GM19455 (cell line): ENCODE results near the gene OR8K5.
"Not testable (repeated sequence)": the region's sequence is repeated elsewhere in the genome, so short reads cannot be mapped to it uniquely, and the experiment has no call there.

Source experiments
- ATAC-seq: cut with Tn5 transposase; IDR thresholded peaks from one replicate; pipeline ENCODE4 v1.9.1; 2021; ENCODE audit not compliant: unreplicated experiment

Gene OR8K5

GRCh38 chr11:56160217-56160616 lies at the start of gene OR8K5:
Gene OR8K5 (minus strand): TSS chr11:56160317. CDS start chr11:56160317, 0 bp downstream.
- no peak for ATAC-seq

DNA sequence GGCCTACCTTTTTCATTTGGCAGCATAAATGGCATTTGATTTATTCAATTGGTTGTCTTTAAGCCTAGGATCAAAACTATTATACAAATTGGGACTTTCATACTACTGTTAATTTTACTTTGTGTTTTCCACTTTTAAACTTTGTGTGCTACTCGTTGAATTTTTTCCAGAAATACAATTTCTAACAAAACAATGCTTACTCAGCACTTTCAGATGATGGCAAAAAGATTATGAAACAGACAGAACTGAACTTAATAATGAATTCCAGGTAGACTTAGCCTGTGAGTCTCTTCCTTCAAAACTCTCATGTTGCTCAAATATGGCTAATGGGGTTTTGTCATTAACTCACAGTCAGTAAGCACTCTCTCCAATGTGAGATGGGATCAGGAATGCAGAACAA lies 47.7 kb upstream of the OR8K5 start:
- no peak for ATAC-seq

GRCh38 chr11:56197367-56197766 lies 37.2 kb upstream of the OR8K5 start:
- no peak for ATAC-seq

DNA sequence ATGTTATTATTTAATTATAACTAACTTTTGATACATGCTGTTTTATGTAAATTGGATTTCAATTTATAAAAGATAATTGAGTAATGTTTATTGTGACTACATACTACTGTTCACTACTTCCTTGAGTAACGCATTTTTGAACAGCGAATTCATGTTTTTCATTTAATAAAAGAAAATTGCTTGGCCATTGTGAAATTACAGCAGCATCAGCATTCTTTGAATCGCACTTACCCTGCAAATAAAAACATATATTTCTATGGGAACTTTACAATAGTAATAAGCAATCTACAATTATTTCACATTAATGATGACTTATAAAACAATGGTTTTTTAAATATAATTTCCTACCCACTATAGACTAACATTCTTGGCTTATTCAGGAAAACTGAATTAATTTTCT lies 36.6 kb upstream of the OR8K5 start:
- ATAC-seq, result no peak

DNA sequence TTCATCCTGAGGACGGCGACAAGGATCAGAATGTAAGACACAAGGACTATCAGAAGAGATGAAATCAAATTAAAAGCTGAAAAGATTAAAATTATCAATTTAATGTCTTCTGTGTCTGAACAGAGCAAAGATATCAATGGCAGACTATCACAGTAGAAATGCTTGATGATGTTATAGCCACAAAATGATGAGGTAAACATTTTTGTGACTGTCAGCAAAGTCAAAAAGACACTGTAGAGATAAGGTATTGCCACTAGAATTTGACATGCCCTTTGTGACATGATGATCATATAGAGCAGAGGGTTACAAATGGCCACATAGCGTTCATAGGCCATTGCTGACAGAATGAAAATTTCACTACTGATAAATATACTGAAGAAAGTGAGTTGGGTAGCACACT lies 28.5 kb upstream of the OR8K5 start:
- no peak for ATAC-seq

DNA sequence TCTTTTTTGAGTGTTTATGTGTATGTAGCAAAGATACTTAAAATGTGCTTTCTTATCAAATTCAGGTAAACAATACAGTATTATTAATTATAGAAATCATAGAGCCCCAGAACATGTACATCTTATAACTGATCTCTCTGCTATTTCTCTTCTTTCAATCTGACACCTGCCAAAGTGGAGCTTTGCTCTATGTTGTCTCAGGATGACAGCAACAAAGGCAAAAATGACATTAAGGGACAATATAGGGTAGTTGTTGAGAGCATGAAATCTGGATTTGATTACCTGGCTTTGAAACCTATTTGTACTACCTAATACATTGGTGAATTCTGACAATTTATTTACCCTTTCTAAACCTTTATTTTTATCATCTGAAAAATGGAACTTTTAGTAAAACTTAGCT lies 23.3 kb upstream of the OR8K5 start:
- ATAC-seq, result no peak

- ATAC-seq, result no peak
Observed at GRCh38 chr11:56176318-56176717, 16.2 kb upstream of the OR8K5 start, which contains the start of gene OR5J2. Gene OR5J2 (plus strand): TSS chr11:56176618. CDS start chr11:56176618, 0 bp downstream.

DNA sequence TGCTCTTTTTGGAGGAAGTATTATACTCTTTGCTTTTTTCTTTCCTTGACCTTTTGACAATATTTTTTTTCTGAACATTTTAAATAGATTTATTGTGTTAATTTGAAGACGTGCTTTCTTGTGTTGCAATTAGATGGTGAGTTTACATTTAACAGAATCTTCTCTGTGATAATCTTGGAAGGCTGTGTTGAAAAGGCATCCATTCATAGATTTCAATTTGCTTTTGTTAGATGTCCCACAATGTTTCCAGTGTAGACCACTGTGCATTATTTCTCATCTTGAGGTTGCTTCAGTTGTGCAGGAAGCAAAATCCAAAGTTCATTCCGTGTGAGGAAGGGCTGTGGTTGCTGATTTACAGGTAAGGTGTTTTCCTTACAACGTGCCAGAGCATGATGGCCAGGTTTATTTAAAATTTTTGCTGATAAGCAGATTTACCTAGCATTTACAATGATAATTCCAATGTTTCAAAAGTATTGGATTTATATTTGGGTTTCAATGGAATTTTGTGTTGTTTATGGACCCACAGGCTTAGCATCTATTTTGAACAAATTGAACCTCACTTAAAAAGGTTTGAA lies 12.2 kb upstream of the OR8K5 start:
- ATAC-seq, result no peak

GRCh38 chr11:56163804-56164203 lies 3.7 kb upstream of the OR8K5 start:
- no peak for ATAC-seq

- ATAC-seq, result no peak
Observed at GRCh38 chr11:56152333-56152732, 7.8 kb downstream of the OR8K5 start.

- ATAC-seq, result no peak
Observed at GRCh38 chr11:56151376-56151775, 8.7 kb downstream of the OR8K5 start.

DNA sequence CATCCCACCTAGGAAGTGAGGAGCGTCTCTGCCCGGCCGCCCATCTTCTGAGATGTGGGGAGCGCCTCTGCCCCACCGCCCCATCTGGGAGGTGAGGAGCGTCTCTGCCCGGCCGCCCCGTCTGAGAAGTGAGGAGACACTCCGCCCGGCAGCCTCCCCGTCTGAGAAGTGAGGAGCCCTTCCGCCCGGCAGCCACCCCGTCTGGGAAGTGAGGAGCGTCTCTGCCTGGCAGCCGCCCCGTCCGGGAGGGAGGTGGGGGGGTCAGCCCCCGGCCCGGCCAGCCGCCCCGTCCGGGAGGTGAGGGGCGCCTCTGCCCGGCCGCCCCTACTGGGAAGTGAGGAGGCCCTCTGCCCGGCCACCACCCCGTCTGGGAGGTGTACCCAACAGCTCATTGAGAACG lies 16.4 kb downstream of the OR8K5 start:
- ATAC-seq, result not testable (repeated sequence)

GRCh38 chr11:56140151-56140661 lies 19.9 kb downstream of the OR8K5 start, which contains the start of gene OR8J3:
Gene OR8J3 (minus strand): TSS chr11:56140201. CDS start chr11:56137718, 2,483 bp downstream.
- ATAC-seq, result no peak

DNA sequence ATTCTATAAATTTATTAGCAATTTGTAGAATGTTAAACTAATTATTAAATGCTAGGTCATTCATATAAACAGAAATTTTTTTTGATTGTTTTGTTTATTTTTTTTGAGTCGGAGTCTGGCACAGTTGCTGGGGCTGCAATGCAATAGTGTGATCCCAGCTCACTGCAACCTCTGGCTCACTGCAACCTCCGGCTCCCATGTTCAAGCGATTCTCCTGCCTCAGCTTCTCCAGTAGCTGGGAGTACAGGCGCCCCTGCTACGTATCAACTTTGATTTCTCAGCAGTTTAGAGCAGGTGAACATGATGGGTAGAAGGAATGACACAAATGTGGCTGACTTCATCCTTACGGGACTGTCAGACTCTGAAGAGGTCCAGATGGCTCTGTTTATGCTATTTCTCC lies 38.0 kb downstream of the OR8K5 start, which contains the start of gene OR8H3:
Gene OR8H3 (plus strand): TSS at position 301 of the 400 bp plus-strand sequence. CDS start 0 bp downstream, at position 301.
- ATAC-seq, result no peak
